Vagina (tissue), 2 donors: Measurements from ENCODE around the gene FRMD4A. TPM values are rescaled to one million over a fixed set of nuclear protein-coding genes. Genes with fewer than 3 reads are reported as not detected.
"Not testable (repeated sequence)": the region's sequence is repeated elsewhere in the genome, so short reads cannot be mapped to it uniquely, and the experiment has no call there.

Experiments used
- DNase-seq, 2 donors: peaks; one replicate each; pipeline ENCODE4 v3.0.0-alpha.2; 2017; ENCODE audit errors: extremely low spot score in 2 of 2
- H3K27ac ChIP-seq: fragments of 200-600 bp; sonication (generic); one replicate; pipeline ENCODE4 v1.5.1; 2019
- H3K27me3 ChIP-seq: fragments of 200-600 bp; sonication (generic); one replicate; pipeline ENCODE4 v1.5.1; 2019
- H3K36me3 ChIP-seq, 2 donors: fragments of 200-600 bp; sonication (generic); one replicate each; pipeline ENCODE4 v1.5.1; 2017 to 2019
- H3K4me1 ChIP-seq: fragments of 200-600 bp; sonication (generic); one replicate; pipeline ENCODE4 v1.5.1; 2019
- H3K4me3 ChIP-seq, 2 donors: fragments of 200-600 bp; sonication (generic); 1 replicate in 1 of 2; 2 replicates in 1 of 2; pipeline ENCODE4 v1.5.1; 2016 to 2019
- H3K9me3 ChIP-seq: fragments of 200-600 bp; sonication (generic); one replicate; pipeline ENCODE4 v1.5.1; 2019
- CTCF ChIP-seq, 3 experiments: fragments of 450-650 bp in 2 of 3; fragments of 200-600 bp in 1 of 3; sonication (generic) in 1 of 3; IDR thresholded peaks; one replicate each; pipeline ENCODE4 v1.5.1; 2017 to 2019; ENCODE audit warnings: antibody characterized with exemption in 3 of 3, mild to moderate bottlenecking in 2 of 3, moderate library complexity in 2 of 3
- POLR2A ChIP-seq, 2 donors: fragments of 450-650 bp; IDR thresholded peaks; one replicate each; pipeline ENCODE4 v1.6.1; 2017; ENCODE audit warnings: antibody characterized with exemption in 2 of 2, mild to moderate bottlenecking in 2 of 2, moderate library complexity in 2 of 2
- POLR2AphosphoS5 ChIP-seq, 2 donors: sonication (generic); formaldehyde crosslinking; IDR thresholded peaks; one replicate each; pipeline ENCODE4 v1.9.0; 2017; ENCODE audit warnings: antibody characterized with exemption in 2 of 2, mild to moderate bottlenecking in 2 of 2, low read depth in 1 of 2; ENCODE audit not compliant: insufficient read depth in 1 of 2
- intact Hi-C: fragments of 100-400 bp; cut with DNase I; formaldehyde crosslinking; loops from one replicate; pipeline ENCODE4 v1.15.1; 2023
- total RNA-seq: library from RNA; depleted of rRNA; stranded (reverse); fragments of >200 nt; gene quantifications from one replicate; pipeline ENCODE4 v1.2.3, GENCODE V29; 2016

The FRMD4A gene
- total RNA-seq, 1 donor from 2014 or later, result 24.8 TPM

- no peak for DNase-seq
- no peak overlapping the region for H3K4me3 ChIP-seq
- H3K27ac ChIP-seq, result no peak overlapping the region
- TF ChIP-seq CTCF (IDR thresholded peaks at IDR 0.05) (no peak), POLR2A (IDR thresholded peaks at IDR 0.05) (no peak)
- intact Hi-C loops, result no loop called here
- H3K36me3 ChIP-seq, result no peaks in the 10 kb centered on the region
- H3K4me1 ChIP-seq, result no peaks in the 10 kb centered on the region
- H3K27me3 ChIP-seq, result no peaks in the 10 kb centered on the region
- H3K9me3 ChIP-seq, result no peaks in the 10 kb centered on the region
Observed at GRCh38 chr10:14220026-14220425, 110.7 kb downstream of the FRMD4A start.

- no peak for TF ChIP-seq POLR2A (IDR thresholded peaks at IDR 0.05)
- TF ChIP-seq CTCF (IDR thresholded peaks at IDR 0.05), result no peak
- TF ChIP-seq POLR2AphosphoS5 (IDR thresholded peaks at IDR 0.05; ENCODE audit: insufficient read depth in 1 of 2, low read depth in 1 of 2), result no peak
- no peak overlapping the region for H3K27ac ChIP-seq
- H3K9me3 ChIP-seq, result no peaks in the 10 kb centered on the region
- DNase-seq, result peak; percentile 47 to 49
- no peak overlapping the region for H3K4me3 ChIP-seq
- no peaks in the 10 kb centered on the region for H3K27me3 ChIP-seq
- H3K36me3 ChIP-seq, result no peaks in the 10 kb centered on the region
- H3K4me1 ChIP-seq, result no peaks in the 10 kb centered on the region
- intact Hi-C loops, result no loop called here
Observed at GRCh38 chr10:14219411-14219810, 111.3 kb downstream of the FRMD4A start.

GRCh38 chr10:14215641-14216040 is 115.1 kb downstream of the FRMD4A start:
- no peak for TF ChIP-seq POLR2A (IDR thresholded peaks at IDR 0.05)
- no peak for TF ChIP-seq POLR2AphosphoS5 (IDR thresholded peaks at IDR 0.05; ENCODE audit: insufficient read depth in 1 of 2, low read depth in 1 of 2)
- TF ChIP-seq CTCF (IDR thresholded peaks at IDR 0.05), result no peak

GRCh38 chr10:14213703-14214102 is 117.0 kb downstream of the FRMD4A start:
- intact Hi-C loops, H3K27ac ChIP-seq, H3K4me1 ChIP-seq, H3K27me3 ChIP-seq, H3K4me3 ChIP-seq, H3K9me3 ChIP-seq, H3K36me3 ChIP-seq: not testable (repeated sequence)
- DNase-seq, result peak in 1 of 2 donors; percentile 89

More at GRCh38 chr10:14215641-14216040, 115.1 kb downstream of the FRMD4A start:
- no peaks in the 10 kb centered on the region for H3K27me3 ChIP-seq
- DNase-seq, result no peak
- no peak overlapping the region for H3K4me3 ChIP-seq
- no peak overlapping the region for H3K27ac ChIP-seq
- no peaks in the 10 kb centered on the region for H3K36me3 ChIP-seq
- intact Hi-C loops, result no loop called here
- H3K4me1 ChIP-seq, result no peaks in the 10 kb centered on the region
- no peaks in the 10 kb centered on the region for H3K9me3 ChIP-seq

- Histone ChIP-seq H3K27ac (no peak overlapping the region), H3K27me3 (no peaks in the 10 kb centered on the region), H3K4me1 (no peaks in the 10 kb centered on the region), H3K36me3 (no peaks in the 10 kb centered on the region), H3K9me3 (no peaks in the 10 kb centered on the region), H3K4me3 (no peak overlapping the region)
- intact Hi-C loops, result no loop called here
- no peak for TF ChIP-seq POLR2AphosphoS5 (IDR thresholded peaks at IDR 0.05; ENCODE audit: insufficient read depth in 1 of 2, low read depth in 1 of 2)
- no peak for TF ChIP-seq CTCF (IDR thresholded peaks at IDR 0.05)
- no peak for TF ChIP-seq POLR2A (IDR thresholded peaks at IDR 0.05)
- no peak for DNase-seq
Observed at GRCh38 chr10:14211610-14212009, 119.1 kb downstream of the FRMD4A start.

GRCh38 chr10:14208231-14208630 is 122.5 kb downstream of the FRMD4A start:
- Histone ChIP-seq H3K9me3 (no peaks in the 10 kb centered on the region), H3K27ac (no peak overlapping the region), H3K27me3 (no peaks in the 10 kb centered on the region), H3K4me1 (no peaks in the 10 kb centered on the region), H3K4me3 (no peak overlapping the region), H3K36me3 (no peaks in the 10 kb centered on the region)
- DNase-seq, result peak; percentile 61 to 62
- no peak for TF ChIP-seq POLR2A (IDR thresholded peaks at IDR 0.05)
- TF ChIP-seq CTCF (IDR thresholded peaks at IDR 0.05), result no peak
- no peak for TF ChIP-seq POLR2AphosphoS5 (IDR thresholded peaks at IDR 0.05; ENCODE audit: insufficient read depth in 1 of 2, low read depth in 1 of 2)
- intact Hi-C loops, result no loop called here
